BJ (cell line): ENCODE data around the gene LSP1. TPM values are rescaled to one million over a fixed set of nuclear protein-coding genes. Genes with fewer than 3 reads are reported as not detected.

ENCODE experiments used
- CTCF ChIA-PET: fragments of 350-600 bp; formaldehyde crosslinking; extraction: SDS; loops from one replicate; lab custom pipeline; 2021; ENCODE audit warnings: antibody characterized with exemption, inconsistent platforms; lab: Yijun Ruan, JAX
- POLR2A ChIA-PET: fragments of 300-600 bp; sonication (Branson Sonifier 250); formaldehyde crosslinking; extraction: SDS; loops from one replicate; lab custom pipeline; 2021; ENCODE audit warnings: antibody characterized with exemption; lab: Charles Lee
- DNase-seq: peaks from one replicate; pipeline ENCODE4 v3.0.0-alpha.2; 2011; ENCODE audit warnings: low read depth
- H3K27me3 ChIP-seq: 2 replicates; pipeline ENCODE4 v1.6.0; 2011; ENCODE audit warnings: low read length; ENCODE audit not compliant: control insufficient read depth, insufficient read depth
- H3K36me3 ChIP-seq: 2 replicates; pipeline ENCODE4 v1.5.1; 2011; ENCODE audit warnings: low read length; ENCODE audit not compliant: control insufficient read depth, insufficient read depth
- H3K4me3 ChIP-seq: 2 replicates; pipeline ENCODE4 v1.5.1; 2011; ENCODE audit warnings: low read depth, mild to moderate bottlenecking, control low read depth, low read length
- CTCF ChIP-seq: IDR thresholded peaks from 2 replicates; pipeline ENCODE4 v1.5.1; 2011; ENCODE audit warnings: low read depth, mild to moderate bottlenecking, control low read depth, inconsistent platforms, low read length, moderate library complexity; ENCODE audit not compliant: insufficient read depth
- polyA plus RNA-seq: library from polyadenylated mRNA; depleted of rRNA; stranded (reverse); fragments of >200 nt; gene quantifications from 2 replicates; pipeline ENCODE4 v1.2.3, GENCODE V29; 2011

LSP1 gene
- polyA plus RNA-seq, 1 experiment = not detected

- ChIA-PET CTCF (interaction anchor here (0.6 to 7.8 kb wide), 8 partner anchors 12 to 1200 kb away, joined by 3 to 62 read pairs (median 4); partner anchors contain the start of gene SYT8), POLR2A (no interaction called here)
- Histone ChIP-seq H3K36me3 (no peaks in the 10 kb centered on the region), H3K4me3 (no peak overlapping the region), H3K27me3 (no peaks in the 10 kb centered on the region; the same call in none of the 2 replicates)
- no peak for DNase-seq
- no peak for TF ChIP-seq CTCF
These were observed 6.4 kb upstream of the LSP1 start for GRCh38 chr11:1846453-1846932.

- POLR2A ChIA-PET = no interaction called here
- Histone ChIP-seq H3K4me3 (no peak overlapping the region), H3K36me3 (no peaks in the 10 kb centered on the region), H3K27me3 (no peaks in the 10 kb centered on the region; the same call in none of the 2 replicates)
- CTCF ChIA-PET = interaction anchor here (0.8 to 7.8 kb wide), 10 partner anchors 9 to 310 kb away, joined by 3 to 62 read pairs (median 4); partner anchors contain the start of genes SYT8 and TNNI2
- TF ChIP-seq CTCF = no peak
- no peak for DNase-seq
These were observed 5.7 kb upstream of the LSP1 start for GRCh38 chr11:1847006-1847735.

- Histone ChIP-seq H3K36me3 (no peaks in the 10 kb centered on the region), H3K27me3 (no peaks in the 10 kb centered on the region; the same call in none of the 2 replicates), H3K4me3 (no peak overlapping the region)
- TF ChIP-seq CTCF = no peak
- no peak for DNase-seq
- ChIA-PET CTCF (interaction anchor here (0.7 to 7.8 kb wide), 10 partner anchors 9 to 309 kb away, joined by 3 to 62 read pairs (median 4); partner anchors contain the start of genes SYT8 and TNNI2), POLR2A (no interaction called here)
These were observed 4.8 kb upstream of the LSP1 start for GRCh38 chr11:1847926-1848639.

- no peak overlapping the region for H3K4me3 ChIP-seq
- H3K27me3 ChIP-seq = no peaks in the 10 kb centered on the region; the same call in none of the 2 replicates
- CTCF ChIA-PET = interaction anchor here (0.7 to 7.8 kb wide), 7 partner anchors 10 to 303 kb away, joined by 3 to 62 read pairs (median 5); partner anchors contain the start of genes SYT8 and TNNI2
- no peak for TF ChIP-seq CTCF
- POLR2A ChIA-PET = interaction anchor here (0.6 kb wide), 1 partner anchor 10 kb away, joined by 3 read pairs; the partner anchor contains the start of gene TNNI2
- no peak for DNase-seq
- H3K36me3 ChIP-seq = no peaks in the 10 kb centered on the region
These were observed 4.0 kb upstream of the LSP1 start for GRCh38 chr11:1848640-1849430.
